Measurements from ENCODE around the gene AAK1. TPM values are rescaled to one million over a fixed set of nuclear protein-coding genes. Genes with fewer than 3 reads are reported as not detected.

Gene AAK1
- total and polyA plus RNA-seq, 10 of the 15 experiments (the other 5 are each of a cell fraction or from before 2014, with no cell fraction given), result 2.9 to 41.4 (median 17.5) TPM

GRCh38 chr2:69469375-69469774, 174.2 kb downstream of the AAK1 start:
- Histone ChIP-seq H3K27me3 (replicated peaks in 1 of 2; ENCODE audit: control insufficient read depth in 2 of 2, insufficient read depth in 2 of 2, low read length in 1 of 2) (no peaks in the 10 kb centered on the region), H3K4me1 (ENCODE audit: control insufficient read depth, insufficient read depth, low read length) (no peaks in the 10 kb centered on the region), H3K9ac (ENCODE audit: control insufficient read depth, insufficient read depth, low read length) (no peak overlapping the region), H3K79me2 (ENCODE audit: control insufficient read depth, insufficient read depth, low read length) (no peaks in the 10 kb centered on the region), H4K20me1 (ENCODE audit: control insufficient read depth, insufficient read depth) (no peaks in the 10 kb centered on the region), H3K36me3 (ENCODE audit: control insufficient read depth in 2 of 2, insufficient read depth in 2 of 2, low read length in 1 of 2) (peaks cover 0 to 6% of the 10 kb centered on the region in 2 experiments; a peak in 3 of 4 replicates), H3K4me2 (ENCODE audit: control insufficient read depth, insufficient read depth) (no peak overlapping the region), H3K9me3 (replicated peaks; ENCODE audit: control insufficient read depth, insufficient read depth, low read length) (no peaks in the 10 kb centered on the region), H2AFZ (ENCODE audit: control insufficient read depth, low read depth, low read length) (no peak overlapping the region), H3K27ac (ENCODE audit: control insufficient read depth, insufficient read depth) (no peak overlapping the region), H3K4me3 (no peak overlapping the region)
- WGBS (ENCODE audit: insufficient coverage, insufficient replicate concordance, low lambda C conversion rate, missing lambda C conversion rate), result 75% methylated on average over 3 of the region's 3 CpGs
- ChIA-PET RAD21 (ENCODE audit: unreplicated experiment) (no interaction called here), CTCF (no interaction called here), SMC1A (ENCODE audit: uncharacterized antibody, unreplicated experiment) (no interaction called here), POLR2A (no interaction called here)
- BruUV-seq (replicated peaks), result no TSS peak
- intact Hi-C loops (cut with micrococcal nuclease; ENCODE audit: unreplicated experiment), result no loop called here
- DNase-seq (ENCODE audit: low read depth, low spot score), result no peak
- in situ Hi-C loops (cut with MboI), result no loop called here
- FAIRE-seq, result no peak
- ATAC-seq, result no peak
- TF ChIP-seq PML (IDR thresholded peaks at IDR 0.05; ENCODE audit: low read length), result no peak
- no peak for TF ChIP-seq ZNF217 (IDR thresholded peaks at IDR 0.05)
- no peak for TF ChIP-seq RCOR1 (conservative IDR thresholded peaks at IDR 0.05; ENCODE audit: low read depth, low read length)
- no peak for TF ChIP-seq HDGF (IDR thresholded peaks at IDR 0.05)
- no peak for TF ChIP-seq NR2F1 (conservative IDR thresholded peaks at IDR 0.05)
- no peak for TF ChIP-seq BRCA1 (IDR thresholded peaks at IDR 0.05; ENCODE audit: low read depth, low read length)
- no peak for TF ChIP-seq IKZF1 (conservative IDR thresholded peaks at IDR 0.05)
- TF ChIP-seq FOS (IDR thresholded peaks at IDR 0.05; ENCODE audit: borderline replicate concordance, extremely low read depth, insufficient read length), result no peak
- TF ChIP-seq MLLT1 (IDR thresholded peaks at IDR 0.05), result no peak
- no peak for TF ChIP-seq RELA (IDR thresholded peaks at IDR 0.05; ENCODE audit: borderline replicate concordance, partially characterized antibody)
- no peak for TF ChIP-seq CUX1 (IDR thresholded peaks at IDR 0.05; ENCODE audit: insufficient replicate concordance, low read depth, low read length)
- TF ChIP-seq MAX (IDR thresholded peaks at IDR 0.05; ENCODE audit: low read depth, low read length), result no peak
- TF ChIP-seq E4F1 (IDR thresholded peaks at IDR 0.05; ENCODE audit: borderline replicate concordance, partially characterized antibody), result no peak
- TF ChIP-seq NRF1 (conservative IDR thresholded peaks at IDR 0.05; ENCODE audit: low read depth, low read length), result no peak
- no peak for TF ChIP-seq EZH2 (IDR thresholded peaks at IDR 0.05; ENCODE audit: borderline replicate concordance, control insufficient read depth, low read depth, low read length)
- no peak for TF ChIP-seq PAX5 (IDR thresholded peaks at IDR 0.05; ENCODE audit: borderline replicate concordance, low read depth, low read length)
- TF ChIP-seq NR2C2 (IDR thresholded peaks at IDR 0.05; ENCODE audit: borderline replicate concordance, control insufficient read depth, insufficient read length, low read depth), result no peak

Data from GM12878 (cell line).